Measurements from ENCODE around the gene KCTD18.

KCTD18 gene

GRCh38 chr2:200453853-200454534, 55.9 kb downstream of the KCTD18 start:
- DNase-seq = no peak

- DNase-seq = no peak
Measured at GRCh38 chr2:200453142-200453852, 56.6 kb downstream of the KCTD18 start.

- no peak for DNase-seq
Measured at GRCh38 chr2:200452377-200452776, 57.5 kb downstream of the KCTD18 start.

GRCh38 chr2:200451511-200451910, 58.4 kb downstream of the KCTD18 start:
- no peak for DNase-seq

GRCh38 chr2:200450288-200450687, 59.6 kb downstream of the KCTD18 start:
- DNase-seq = no peak

- DNase-seq = no peak
Measured at GRCh38 chr2:200449149-200449548, 60.7 kb downstream of the KCTD18 start.

GRCh38 chr2:200448455-200448854, 61.4 kb downstream of the KCTD18 start:
- DNase-seq = no peak

GRCh38 chr2:200447139-200447855, 62.6 kb downstream of the KCTD18 start:
- DNase-seq = no peak

GRCh38 chr2:200446612-200447011, 63.3 kb downstream of the KCTD18 start:
- DNase-seq = no peak

GRCh38 chr2:200445284-200445683, 64.6 kb downstream of the KCTD18 start:
- no peak for DNase-seq

- DNase-seq = no peak
Measured at GRCh38 chr2:200444530-200444929, 65.3 kb downstream of the KCTD18 start.

GRCh38 chr2:200443916-200444315, 66.0 kb downstream of the KCTD18 start:
- DNase-seq = no peak

GRCh38 chr2:200443376-200443775, 66.5 kb downstream of the KCTD18 start:
- no peak for DNase-seq

- no peak for DNase-seq
Measured at GRCh38 chr2:200442471-200442870, 67.4 kb downstream of the KCTD18 start.

- no peak for DNase-seq
Measured at GRCh38 chr2:200439981-200440380, 69.9 kb downstream of the KCTD18 start.

Measured in GF-D8 (cell line).